HepG2 (cell line): ENCODE data around the gene ZNF454. TPM values are rescaled to one million over a fixed set of nuclear protein-coding genes. Genes with fewer than 3 reads are reported as not detected.

Experiments
- ATAC-seq: fragments of 200-7000 bp; cut with Tn5 transposase; 3 replicates; pipeline ENCODE4 v1.9.1; 2020; ENCODE audit warnings: mild to moderate bottlenecking, moderate library complexity
- Bru-seq: library from RNA; stranded (reverse); fragments of 400-500 nt; gene quantifications from one replicate; lab custom pipeline; 2021; lab: Mats Ljungman, UMichigan
- BruChase-seq, 2 experiments: library from RNA; stranded (reverse); fragments of 400-500 nt; gene quantifications; one replicate each; lab custom pipeline; 2021; lab: Mats Ljungman, UMichigan
- BruUV-seq: library from RNA; stranded (reverse); fragments of 400-500 nt; replicated peaks from 2 replicates; lab custom pipeline; 2021; lab: Mats Ljungman, UMichigan
- CTCF ChIA-PET: fragments of 300-600 bp; formaldehyde crosslinking; extraction: SDS; loops from one replicate; lab custom pipeline; 2021; ENCODE audit warnings: low total read pairs, inconsistent platforms, low intra/inter-chr PET ratio; lab: Yijun Ruan, JAX
- POLR2A ChIA-PET: fragments of 350-600 bp; sonication (Branson Sonifier 250); formaldehyde crosslinking; loops from one replicate; lab custom pipeline; 2020; ENCODE audit warnings: antibody characterized with exemption, inconsistent platforms; lab: Yijun Ruan, JAX
- DNase-seq: peaks from one replicate; pipeline ENCODE4 v3.0.0-alpha.2; 2015; ENCODE audit warnings: low spot score
- FAIRE-seq: peaks from 3 replicates; lab custom pipeline; 2011; peaks lifted over from hg19 to GRCh38; lab: Jason Lieb, UNC
- H2AFZ ChIP-seq: one replicate; pipeline ENCODE4 v1.6.1; 2011; ENCODE audit warnings: low read length, inconsistent platforms
- H3K27ac ChIP-seq: fragments of 300-600 bp; 3 replicates; pipeline ENCODE4 v1.8.0; 2011; ENCODE audit warnings: mixed run types, mild to moderate bottlenecking, mixed read lengths, low read length, inconsistent platforms; ENCODE audit not compliant: insufficient read depth; ENCODE audit errors: extremely low read length
- H3K27me3 ChIP-seq, 2 experiments: fragments of 200-600 bp in 1 of 2; 2 replicates in 1 of 2; 3 replicates in 1 of 2; pipeline versions ENCODE4 v1.6.0 to v1.8.0; 2011; ENCODE audit warnings: low read length in 2 of 2, mild to moderate bottlenecking in 2 of 2, moderate library complexity in 2 of 2, inconsistent platforms in 1 of 2; ENCODE audit not compliant: insufficient read depth in 2 of 2, control insufficient read depth in 1 of 2
- H3K36me3 ChIP-seq, 2 experiments: fragments of 200-600 bp in 1 of 2; replicated peaks in 1 of 2; 2 replicates in 1 of 2; 3 replicates in 1 of 2; pipeline versions ENCODE4 v1.5.1 to v1.8.0; 2011; ENCODE audit warnings: low read length in 2 of 2, inconsistent platforms in 1 of 2; ENCODE audit not compliant: insufficient read depth in 2 of 2, control insufficient read depth in 1 of 2
- H3K4me1 ChIP-seq: 2 replicates; pipeline ENCODE4 v1.5.1; 2012; ENCODE audit warnings: low read length, inconsistent platforms; ENCODE audit not compliant: insufficient read depth
- H3K4me2 ChIP-seq: 2 replicates; pipeline ENCODE4 v1.6.0; 2011; ENCODE audit warnings: low read depth, low read length, inconsistent platforms
- H3K4me3 ChIP-seq, 3 experiments: fragments of 200-600 bp in 1 of 3; sonication (generic), shearing (Covaris generic) in 1 of 3; replicated peaks in 1 of 3; 2 replicates each; pipeline ENCODE4 v1.5.1; 2011 to 2016; ENCODE audit warnings: low read length in 3 of 3, inconsistent platforms in 2 of 3, low read depth in 2 of 3, mild to moderate bottlenecking in 2 of 3, control low read depth in 1 of 3, mixed read lengths in 1 of 3; ENCODE audit not compliant: insufficient read depth in 1 of 3
- H3K79me2 ChIP-seq: one replicate; pipeline ENCODE4 v1.6.1; 2011; ENCODE audit warnings: low read length, inconsistent platforms; ENCODE audit not compliant: insufficient read depth
- H3K9ac ChIP-seq: 2 replicates; pipeline ENCODE4 v1.6.0; 2011; ENCODE audit warnings: mild to moderate bottlenecking, low read depth, low read length, inconsistent platforms; ENCODE audit not compliant: insufficient read depth
- H3K9me3 ChIP-seq: 2 replicates; pipeline ENCODE4 v1.5.1; 2012; ENCODE audit warnings: mild to moderate bottlenecking, low read length
- H4K20me1 ChIP-seq: 2 replicates; pipeline ENCODE4 v1.6.0; 2011; ENCODE audit warnings: inconsistent platforms, mild to moderate bottlenecking, low read length, moderate library complexity; ENCODE audit not compliant: insufficient read depth
- E2F1 ChIP-seq: sonication (generic); formaldehyde crosslinking; IDR thresholded peaks from 2 replicates; pipeline ENCODE4 v1.5.0; 2020; ENCODE audit warnings: missing genetic modification reagents
- IRX3 ChIP-seq: sonication (generic); formaldehyde crosslinking; IDR thresholded peaks from 2 replicates; pipeline ENCODE4 v1.8.1; 2023; ENCODE audit warnings: mild to moderate bottlenecking, low read depth, missing genetic modification reagents, borderline replicate concordance
- PBX3 ChIP-seq: sonication (generic); formaldehyde crosslinking; IDR thresholded peaks from 2 replicates; pipeline ENCODE4 v1.8.1; 2023; ENCODE audit warnings: missing genetic modification reagents, inconsistent platforms, borderline replicate concordance
- YY1 ChIP-seq: IDR thresholded peaks from 2 replicates; pipeline ENCODE4 v1.6.1; 2011; ENCODE audit warnings: low read length, low read depth, moderate library complexity, mild to moderate bottlenecking; ENCODE audit not compliant: insufficient read depth, insufficient replicate concordance
- ZNF367 ChIP-seq: sonication (generic); formaldehyde crosslinking; IDR thresholded peaks from 2 replicates; pipeline ENCODE4 v1.4.0; 2020; ENCODE audit warnings: missing genetic modification reagents, borderline replicate concordance
- ZNF883 ChIP-seq: sonication (generic); formaldehyde crosslinking; IDR thresholded peaks from 2 replicates; pipeline ENCODE4 v1.5.1; 2020; ENCODE audit warnings: mild to moderate bottlenecking, missing genetic modification reagents; ENCODE audit errors: not compliant biosample characterization
- WGBS: methylation state at CpG from one replicate; pipeline ENCODE4 v1.1.6; 2017; ENCODE audit warnings: low lambda C conversion rate; 5-methylcytosine and 5-hydroxymethylcytosine counted together
- in situ Hi-C: cut with HindIII; loops from 2 replicates; pipeline ENCODE4 v1.10.0; 2017; ENCODE audit warnings: low pct_unique_long_range_greater_than_20kb; ENCODE audit not compliant: extremely low pct_ligation_motif_present
- intact Hi-C: fragments of 100-400 bp; cut with micrococcal nuclease; formaldehyde crosslinking; loops from one replicate; pipeline ENCODE4 v1.10.0; 2022; ENCODE audit not compliant: unreplicated experiment
- long read RNA-seq, 2 experiments: library from RNA in 1 of 2; library from polyadenylated mRNA in 1 of 2; stranded (forward) in 1 of 2; unstranded in 1 of 2; transcript quantifications; one replicate each; pipeline ENCODE4 v2.0.0, GENCODE V29; 2019 to 2022
- polyA minus RNA-seq, 3 experiments: library from RNA; depleted of rRNA, polyadenylated mRNA; stranded (reverse); fragments of >200 nt; gene quantifications; 2 replicates each; pipeline ENCODE4 v1.2.3, GENCODE V29; 2011; ENCODE audit warnings: low replicate concordance in 1 of 3
- polyA plus RNA-seq, 8 experiments: library from polyadenylated mRNA; depleted of rRNA in 3 of 8; stranded (reverse) in 7 of 8; unstranded in 1 of 8; fragments of >200 nt; fragmentation: Illumina TruSeq in 4 of 8; extraction: Trizol in 4 of 8; gene quantifications; 2 replicates each; pipeline versions ENCODE4 v1.2.1 to v1.2.3, GENCODE V29; 2011 to 2016; ENCODE audit warnings: low read depth in 4 of 8, missing spikeins in 1 of 8, mixed read lengths in 1 of 8; ENCODE audit not compliant: insufficient read depth in 1 of 8
- total RNA-seq, 5 experiments: library from RNA; depleted of rRNA; stranded (reverse); fragments of >200 nt; fragmentation: Illumina TruSeq; extraction: Trizol; gene quantifications; 2 replicates each; pipeline ENCODE4 v1.2.3, GENCODE V29; 2016; ENCODE audit warnings: low read depth in 1 of 5
- TF ChIP-seq, protein P1 (sequence below): IDR thresholded peaks from 2 replicates; pipeline ENCODE4 v1.6.1; 2016; ENCODE audit warnings: mild to moderate bottlenecking, missing biosample characterization, missing genetic modification reagents
- TF ChIP-seq, protein P2 (sequence below): sonication (generic); formaldehyde crosslinking; IDR thresholded peaks from 2 replicates; pipeline ENCODE4 v1.5.0; 2020; ENCODE audit warnings: missing genetic modification reagents
- TF ChIP-seq, protein P3 (sequence below): sonication (generic); formaldehyde crosslinking; IDR thresholded peaks from 2 replicates; pipeline ENCODE4 v1.4.0; 2020; ENCODE audit warnings: missing genetic modification reagents

Gene ZNF454
- total RNA-seq (2016; rRNA removed; fragmentation: Illumina TruSeq; extraction: Trizol) (not detected in 2 replicates), polyA plus RNA-seq (2011; rRNA removed) (0.03 and 0.16 TPM in 2 replicates), polyA minus RNA-seq (2011; rRNA and poly(A)+ RNA removed; ENCODE audit: low replicate concordance) (not detected in 2 replicates), Bru-seq, nascent RNA (percentile 12 among the genes with signal in this experiment), BruChase-seq, experiment 1, labeled RNA remaining after a 6-hour chase (percentile 5 among the genes with signal in this experiment), BruChase-seq, experiment 2, labeled RNA remaining after a 2-hour chase (percentile 7 among the genes with signal in this experiment)
- total RNA-seq (2016; cell fraction: cytosol; rRNA removed; fragmentation: Illumina TruSeq; extraction: Trizol; ENCODE audit: low read depth), result not detected in 2 replicates
- not detected in 2 replicates for total RNA-seq (2016; cell fraction: insoluble cytoplasmic fraction; rRNA removed; fragmentation: Illumina TruSeq; extraction: Trizol)
- not detected in 2 replicates for total RNA-seq (2016; cell fraction: membrane; rRNA removed; fragmentation: Illumina TruSeq; extraction: Trizol)
- not detected in 2 replicates for total RNA-seq (2016; cell fraction: nucleus; rRNA removed; fragmentation: Illumina TruSeq; extraction: Trizol)
- polyA plus RNA-seq (2011; cell fraction: cytosol; rRNA removed), result not detected in 2 replicates
- polyA plus RNA-seq (2011; cell fraction: nucleus; rRNA removed), result not detected in 2 replicates
- polyA plus RNA-seq (2012), result 0.12 TPM in 1 of 2 replicates, not detected in the other
- not detected in 2 replicates for polyA plus RNA-seq (2016; cell fraction: cytosol; fragmentation: Illumina TruSeq; extraction: Trizol; ENCODE audit: low read depth)
- polyA plus RNA-seq (2016; cell fraction: insoluble cytoplasmic fraction; fragmentation: Illumina TruSeq; extraction: Trizol; ENCODE audit: low read depth), result not detected in 2 replicates
- not detected in 2 replicates for polyA plus RNA-seq (2016; cell fraction: membrane; fragmentation: Illumina TruSeq; extraction: Trizol; ENCODE audit: low read depth)
- polyA plus RNA-seq (2016; cell fraction: nucleus; fragmentation: Illumina TruSeq; extraction: Trizol; ENCODE audit: insufficient read depth, low read depth), result not detected in 2 replicates
- not detected in 2 replicates for polyA minus RNA-seq (2011; cell fraction: cytosol; rRNA and poly(A)+ RNA removed)
- polyA minus RNA-seq (2011; cell fraction: nucleus; rRNA and poly(A)+ RNA removed), result 0.13 TPM in 1 of 2 replicates, not detected in the other
- long read RNA-seq, experiment 1, result 0 reads
- long read RNA-seq, experiment 2, result 0 reads

DNA sequence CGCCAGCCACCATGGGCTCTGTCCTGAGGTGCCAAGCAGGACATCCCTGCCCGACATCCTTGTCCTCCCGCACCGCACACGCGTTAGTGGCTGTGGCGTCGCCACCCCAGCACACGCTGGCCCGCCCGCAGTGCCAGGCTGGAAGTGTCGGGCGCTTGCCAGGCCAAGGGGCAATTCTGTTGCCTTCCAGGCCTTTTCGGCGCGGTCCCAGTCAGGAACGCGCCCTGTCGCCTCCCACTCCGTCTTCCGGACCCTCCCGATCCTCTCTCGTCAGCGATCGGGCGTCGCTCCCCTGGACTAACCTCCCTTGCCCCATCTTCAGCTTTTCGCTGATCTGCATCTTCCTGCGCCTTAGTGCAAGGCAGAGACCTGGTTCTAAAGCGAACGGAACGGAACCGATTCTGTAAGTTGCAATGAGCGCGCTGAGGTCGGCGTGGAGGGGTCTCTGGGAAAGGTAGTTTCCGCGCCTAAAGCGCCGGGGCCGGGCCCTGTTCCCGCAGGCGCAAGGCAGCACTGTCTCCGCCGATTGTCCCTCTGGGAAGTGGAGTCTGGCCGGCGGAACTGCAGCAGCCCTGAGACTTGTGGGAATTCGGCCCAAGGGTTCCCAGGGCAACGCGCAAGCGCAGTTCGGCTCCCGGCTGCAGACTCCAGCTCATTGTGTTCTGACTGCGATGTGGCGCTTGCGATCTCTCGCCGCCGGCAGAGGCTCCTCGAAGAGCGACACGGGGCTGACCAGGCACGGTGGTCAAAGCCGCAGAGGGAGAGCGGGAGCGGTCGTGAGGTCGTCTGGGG is at the start of gene ZNF454:
TSS of gene ZNF454 (plus strand) at position 630 of the 792 bp plus-strand sequence. CDS start 1,594 bp downstream, outside the sequence.
- intact Hi-C loops (no loop called here), in situ Hi-C loops (no loop called here)
- ChIA-PET POLR2A (no interaction called here), CTCF (no interaction called here)
- H3K4me3 ChIP-seq, result no peak within 1 kb of the TSS
- no TSS peak for BruUV-seq
- WGBS, result 74% methylated on average over 65 of the region's 69 CpGs
- no peak for DNase-seq
- no peaks in the 10 kb centered on the region for H3K4me1 ChIP-seq
- TF ChIP-seq, protein P1, sequence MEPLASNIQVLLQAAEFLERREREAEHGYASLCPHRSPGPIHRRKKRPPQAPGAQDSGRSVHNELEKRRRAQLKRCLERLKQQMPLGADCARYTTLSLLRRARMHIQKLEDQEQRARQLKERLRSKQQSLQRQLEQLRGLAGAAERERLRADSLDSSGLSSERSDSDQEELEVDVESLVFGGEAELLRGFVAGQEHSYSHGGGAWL (CRISPR knock-in tag), result no peak
- TF ChIP-seq ZNF883 (CRISPR knock-in tag), result no peak
- no peak for TF ChIP-seq YY1
- no peak for TF ChIP-seq PBX3 (CRISPR knock-in tag)
- TF ChIP-seq IRX3 (CRISPR knock-in tag), result no peak
- no peak for TF ChIP-seq E2F1
- TF ChIP-seq, protein P2, sequence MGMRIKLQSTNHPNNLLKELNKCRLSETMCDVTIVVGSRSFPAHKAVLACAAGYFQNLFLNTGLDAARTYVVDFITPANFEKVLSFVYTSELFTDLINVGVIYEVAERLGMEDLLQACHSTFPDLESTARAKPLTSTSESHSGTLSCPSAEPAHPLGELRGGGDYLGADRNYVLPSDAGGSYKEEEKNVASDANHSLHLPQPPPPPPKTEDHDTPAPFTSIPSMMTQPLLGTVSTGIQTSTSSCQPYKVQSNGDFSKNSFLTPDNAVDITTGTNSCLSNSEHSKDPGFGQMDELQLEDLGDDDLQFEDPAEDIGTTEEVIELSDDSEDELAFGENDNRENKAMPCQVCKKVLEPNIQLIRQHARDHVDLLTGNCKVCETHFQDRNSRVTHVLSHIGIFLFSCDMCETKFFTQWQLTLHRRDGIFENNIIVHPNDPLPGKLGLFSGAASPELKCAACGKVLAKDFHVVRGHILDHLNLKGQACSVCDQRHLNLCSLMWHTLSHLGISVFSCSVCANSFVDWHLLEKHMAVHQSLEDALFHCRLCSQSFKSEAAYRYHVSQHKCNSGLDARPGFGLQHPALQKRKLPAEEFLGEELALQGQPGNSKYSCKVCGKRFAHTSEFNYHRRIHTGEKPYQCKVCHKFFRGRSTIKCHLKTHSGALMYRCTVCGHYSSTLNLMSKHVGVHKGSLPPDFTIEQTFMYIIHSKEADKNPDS, result no peak
- TF ChIP-seq, protein P3, sequence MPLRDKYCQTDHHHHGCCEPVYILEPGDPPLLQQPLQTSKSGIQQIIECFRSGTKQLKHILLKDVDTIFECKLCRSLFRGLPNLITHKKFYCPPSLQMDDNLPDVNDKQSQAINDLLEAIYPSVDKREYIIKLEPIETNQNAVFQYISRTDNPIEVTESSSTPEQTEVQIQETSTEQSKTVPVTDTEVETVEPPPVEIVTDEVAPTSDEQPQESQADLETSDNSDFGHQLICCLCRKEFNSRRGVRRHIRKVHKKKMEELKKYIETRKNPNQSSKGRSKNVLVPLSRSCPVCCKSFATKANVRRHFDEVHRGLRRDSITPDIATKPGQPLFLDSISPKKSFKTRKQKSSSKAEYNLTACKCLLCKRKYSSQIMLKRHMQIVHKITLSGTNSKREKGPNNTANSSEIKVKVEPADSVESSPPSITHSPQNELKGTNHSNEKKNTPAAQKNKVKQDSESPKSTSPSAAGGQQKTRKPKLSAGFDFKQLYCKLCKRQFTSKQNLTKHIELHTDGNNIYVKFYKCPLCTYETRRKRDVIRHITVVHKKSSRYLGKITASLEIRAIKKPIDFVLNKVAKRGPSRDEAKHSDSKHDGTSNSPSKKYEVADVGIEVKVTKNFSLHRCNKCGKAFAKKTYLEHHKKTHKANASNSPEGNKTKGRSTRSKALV (CRISPR knock-in tag), result no peak
- TF ChIP-seq ZNF367 (CRISPR knock-in tag), result no peak
- no peak for FAIRE-seq
- no peak within 1 kb of the TSS for H3K27ac ChIP-seq
- no peaks in the 10 kb centered on the region for H3K36me3 ChIP-seq
- peaks cover 97% of the 10 kb centered on the region for H3K9me3 ChIP-seq
- no peak within 1 kb of the TSS for H2AFZ ChIP-seq
- no peak for ATAC-seq
- H4K20me1 ChIP-seq, result no peaks in the 10 kb centered on the region
- no peak within 1 kb of the TSS for H3K4me2 ChIP-seq
- no peak within 1 kb of the TSS for H3K9ac ChIP-seq
- no peaks in the 10 kb centered on the region for H3K79me2 ChIP-seq
- H3K27me3 ChIP-seq, result no peaks in the 10 kb centered on the region
